Thymus (tissue), 11 donors: Measurements from ENCODE around the gene FUBP3. TPM values are rescaled to one million over a fixed set of nuclear protein-coding genes. Genes with fewer than 3 reads are reported as not detected.

Experiments used
- DNase-seq, 9 donors: peaks; one replicate each; pipeline ENCODE4 v3.0.0-alpha.2; 2013; ENCODE audit warnings: low spot score in 9 of 9, low read depth in 6 of 9, missing footprints in 1 of 9
- H3K27ac ChIP-seq, 2 donors: one replicate each; pipeline ENCODE4 v1.5.1; 2013; ENCODE audit warnings: control low read depth in 1 of 2, low read depth in 1 of 2, low read length in 1 of 2, mild to moderate bottlenecking in 1 of 2, moderate library complexity in 1 of 2
- H3K27me3 ChIP-seq, 2 donors: one replicate each; pipeline ENCODE4 v1.5.1; 2013; ENCODE audit warnings: low read length in 1 of 2; ENCODE audit not compliant: control insufficient read depth in 2 of 2, insufficient read depth in 1 of 2
- H3K36me3 ChIP-seq, 2 donors: one replicate each; pipeline ENCODE4 v1.5.1; 2013; ENCODE audit warnings: low read length in 1 of 2, mild to moderate bottlenecking in 1 of 2, moderate library complexity in 1 of 2; ENCODE audit not compliant: control insufficient read depth in 2 of 2, insufficient read depth in 2 of 2
- H3K4me1 ChIP-seq, 2 donors: one replicate each; pipeline ENCODE4 v1.5.1; 2013; ENCODE audit warnings: low read length in 2 of 2; ENCODE audit not compliant: control insufficient read depth in 2 of 2, insufficient read depth in 2 of 2
- H3K4me3 ChIP-seq, 2 donors: one replicate each; pipeline ENCODE4 v1.5.1; 2013; ENCODE audit warnings: low read length in 2 of 2, control low read depth in 1 of 2, mild to moderate bottlenecking in 1 of 2
- H3K9me3 ChIP-seq, 2 donors: one replicate each; pipeline ENCODE4 v1.5.1; 2013; ENCODE audit warnings: low read length in 1 of 2, mild to moderate bottlenecking in 1 of 2; ENCODE audit not compliant: control insufficient read depth in 2 of 2, insufficient read depth in 1 of 2
- WGBS: extraction: QIAGEN DNeasy Blood & Tissue Kit; methylation state at CpG from one replicate; pipeline ENCODE4 v1.1.7; 2013; 5-methylcytosine and 5-hydroxymethylcytosine counted together
- polyA plus RNA-seq: library from polyadenylated mRNA; stranded (reverse); fragments of 200-250 nt; gene quantifications from one replicate; pipeline ENCODE4 v1.2.3, GENCODE V29; 2013
- total RNA-seq: library from RNA; stranded (reverse); fragments of 120-200 nt; gene quantifications from one replicate; pipeline ENCODE4 v1.2.4, GENCODE V29; 2013
- donor health status: healthy.

Gene FUBP3
- total and polyA plus RNA-seq, 2 donors: 24.2 to 26.1 TPM

- WGBS: 94% methylated on average over 10 of the region's 10 CpGs
- Histone ChIP-seq H3K36me3 (peaks cover 77 to 81% of the 10 kb centered on the region in 2 donors), H3K27ac (no peak overlapping the region), H3K4me1 (no peaks in the 10 kb centered on the region), H3K4me3 (no peak overlapping the region), H3K27me3 (no peaks in the 10 kb centered on the region), H3K9me3 (no peaks in the 10 kb centered on the region)
- DNase-seq: no peak
Measured at GRCh38 chr9:130627051-130627450, 47.7 kb downstream of the FUBP3 start.

DNA sequence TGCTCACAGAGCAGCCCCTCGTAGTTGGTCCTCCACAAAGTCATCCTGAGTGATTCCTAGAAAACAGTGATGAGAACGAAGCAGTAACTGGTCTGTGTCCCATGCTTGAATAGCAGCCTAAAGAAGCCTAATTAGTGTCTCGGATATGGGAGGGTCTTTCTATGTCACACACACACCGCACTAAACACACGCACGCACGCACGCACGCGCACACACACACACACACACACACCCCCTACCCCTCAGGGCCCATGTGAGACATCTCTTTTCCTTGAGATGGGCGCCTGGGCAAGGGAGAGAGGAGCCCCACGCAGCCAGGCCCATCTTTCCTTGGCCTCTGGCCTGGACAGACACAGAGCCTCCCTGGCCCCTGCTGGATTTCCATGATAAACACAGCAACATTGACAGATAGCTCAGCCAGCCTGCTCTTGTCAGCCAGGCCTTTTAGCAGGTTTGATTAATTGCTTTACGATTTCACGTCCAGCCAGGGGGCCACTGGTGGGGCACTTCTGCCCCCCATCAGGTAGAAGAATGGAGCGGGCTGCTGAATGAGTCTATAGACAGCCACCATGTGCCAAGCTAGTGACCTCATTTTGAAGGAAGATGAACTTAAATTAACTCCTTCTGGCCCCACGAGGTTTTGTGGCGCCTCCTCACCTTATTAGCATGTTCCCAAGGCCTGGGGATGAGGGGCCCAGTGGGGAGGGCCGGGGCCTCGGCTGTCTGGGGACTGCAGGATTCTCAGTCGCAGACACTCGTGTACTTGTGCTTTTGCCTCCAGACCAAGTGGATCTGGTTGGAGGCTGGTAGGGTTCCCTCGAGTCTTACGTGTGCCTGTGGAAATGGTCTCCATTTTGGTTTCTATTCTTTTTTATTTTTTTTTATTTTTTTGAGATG lies 48.8 kb downstream of the FUBP3 start:
- H3K4me3 ChIP-seq: no peak overlapping the region
- WGBS: 98% methylated on average over 23 of the region's 23 CpGs
- H3K4me1 ChIP-seq: no peaks in the 10 kb centered on the region
- DNase-seq: no peak
- no peaks in the 10 kb centered on the region for H3K9me3 ChIP-seq
- H3K27ac ChIP-seq: no peak overlapping the region
- H3K27me3 ChIP-seq: no peaks in the 10 kb centered on the region
- peaks cover 82 to 92% of the 10 kb centered on the region in 2 donors for H3K36me3 ChIP-seq

DNA sequence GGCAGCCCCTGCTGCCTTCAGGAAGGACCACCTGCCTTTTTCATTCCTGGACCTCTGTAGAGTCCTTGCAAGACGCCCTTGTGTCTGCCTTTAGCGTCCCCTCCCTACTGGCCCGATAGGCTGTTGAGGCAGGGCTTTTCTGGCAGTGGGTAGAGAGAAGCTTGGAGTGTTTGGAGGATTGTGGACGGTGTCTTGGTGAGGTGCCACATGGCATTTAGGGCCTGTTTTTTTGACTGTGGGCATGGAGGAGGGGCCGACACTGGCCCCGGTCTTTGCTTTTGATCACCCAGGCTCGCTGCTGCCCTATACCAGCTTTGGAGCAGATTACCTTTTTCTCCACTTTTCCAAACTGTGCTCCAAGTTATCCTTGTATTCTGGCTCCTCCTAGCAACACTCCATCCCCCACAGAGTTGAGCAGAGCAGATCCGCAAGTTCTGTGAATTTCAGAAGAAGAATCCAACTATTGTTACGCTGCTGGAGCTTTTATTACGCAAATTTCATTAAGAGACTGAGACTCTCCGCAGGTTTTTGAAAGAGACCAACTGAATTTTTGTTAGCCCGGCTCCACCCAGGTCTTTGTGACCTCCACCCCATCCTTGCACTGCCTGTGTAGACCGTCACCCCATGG lies 50.2 kb downstream of the FUBP3 start:
- Histone ChIP-seq H3K4me3 (no peak overlapping the region), H3K27me3 (no peaks in the 10 kb centered on the region), H3K27ac (no peak overlapping the region), H3K36me3 (peaks cover 83 to 92% of the 10 kb centered on the region in 2 donors), H3K4me1 (no peaks in the 10 kb centered on the region), H3K9me3 (no peaks in the 10 kb centered on the region)
- DNase-seq: no peak
- 98% methylated on average over 13 of the region's 13 CpGs for WGBS

DNA sequence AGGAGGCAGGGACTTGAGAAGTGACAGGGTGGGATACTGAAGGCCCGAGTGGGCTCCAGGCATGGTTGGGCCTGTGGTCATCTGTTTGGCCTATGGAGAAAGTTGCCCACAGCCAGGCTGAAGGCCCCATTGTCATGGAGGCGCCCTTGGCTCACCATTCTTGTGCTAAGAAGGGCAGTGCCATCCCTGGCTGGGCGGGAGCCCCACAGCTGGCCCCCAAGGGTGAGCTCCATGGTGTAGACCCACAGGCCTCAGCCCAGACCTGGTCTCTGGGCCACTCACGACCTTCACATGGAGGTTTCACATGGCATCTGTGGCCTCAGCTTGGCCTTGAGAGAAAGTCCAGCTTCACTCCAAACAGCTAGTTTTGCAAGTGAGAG lies 50.7 kb downstream of the FUBP3 start:
- no peaks in the 10 kb centered on the region for H3K4me1 ChIP-seq
- WGBS: 97% methylated on average over 4 of the region's 4 CpGs
- peaks cover 86 to 92% of the 10 kb centered on the region in 2 donors for H3K36me3 ChIP-seq
- H3K9me3 ChIP-seq: no peaks in the 10 kb centered on the region
- H3K27me3 ChIP-seq: no peaks in the 10 kb centered on the region
- no peak for DNase-seq
- no peak overlapping the region for H3K4me3 ChIP-seq
- H3K27ac ChIP-seq: no peak overlapping the region

- no peaks in the 10 kb centered on the region for H3K27me3 ChIP-seq
- no peak for DNase-seq
Measured at GRCh38 chr9:130630506-130631330, 51.3 kb downstream of the FUBP3 start.

GRCh38 chr9:130631331-130632080 lies 52.1 kb downstream of the FUBP3 start:
- Histone ChIP-seq H3K4me1 (no peaks in the 10 kb centered on the region), H3K4me3 (no peak overlapping the region), H3K27ac (no peak overlapping the region), H3K36me3 (peaks cover 83 to 93% of the 10 kb centered on the region in 2 donors), H3K9me3 (no peaks in the 10 kb centered on the region), H3K27me3 (no peaks in the 10 kb centered on the region)
- DNase-seq: no peak
- WGBS: 98% methylated on average over 22 of the region's 22 CpGs

More at GRCh38 chr9:130630506-130631330, 51.3 kb downstream of the FUBP3 start:
- Histone ChIP-seq H3K27ac (no peak overlapping the region), H3K36me3 (peaks cover 83 to 93% of the 10 kb centered on the region in 2 donors), H3K9me3 (no peaks in the 10 kb centered on the region), H3K4me3 (no peak overlapping the region), H3K4me1 (no peaks in the 10 kb centered on the region)
- 96% methylated on average over 27 of the region's 27 CpGs for WGBS

DNA sequence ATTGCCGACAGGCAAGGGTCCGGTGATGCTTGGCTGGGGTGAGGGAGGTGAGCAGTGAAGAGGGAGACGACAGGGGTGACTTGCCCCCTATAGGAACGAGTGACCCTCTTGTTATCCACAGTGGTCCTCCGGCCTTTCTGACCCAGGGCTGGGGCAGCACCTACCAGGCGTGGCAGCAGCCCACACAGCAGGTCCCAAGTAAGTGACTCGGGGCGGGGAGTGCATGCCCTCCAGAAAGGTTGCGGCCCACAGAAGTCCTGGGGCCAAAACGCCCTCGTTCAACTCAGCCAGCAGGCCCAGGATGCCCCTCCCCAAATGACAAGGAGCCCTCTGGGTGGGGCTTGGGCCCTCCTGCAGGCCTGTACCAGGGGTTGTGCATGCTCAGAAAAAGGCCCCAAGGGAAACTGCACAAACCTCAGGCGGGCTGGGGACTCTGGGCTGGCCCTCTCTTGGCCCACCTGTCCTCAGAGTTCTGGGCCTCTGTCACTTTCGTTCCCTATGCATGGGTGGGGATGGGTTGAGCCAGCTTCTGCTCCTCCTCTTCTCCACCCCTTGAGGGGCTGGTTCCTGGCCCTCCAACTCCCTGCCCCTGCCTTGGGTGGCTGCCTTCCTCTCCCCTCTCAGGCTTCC lies 52.8 kb downstream of the FUBP3 start:
- no peaks in the 10 kb centered on the region for H3K9me3 ChIP-seq
- peaks cover 78 to 91% of the 10 kb centered on the region in 2 donors for H3K36me3 ChIP-seq
- 97% methylated on average over 13 of the region's 13 CpGs for WGBS
- no peaks in the 10 kb centered on the region for H3K4me1 ChIP-seq
- DNase-seq: no peak
- no peak overlapping the region for H3K4me3 ChIP-seq
- no peaks in the 10 kb centered on the region for H3K27me3 ChIP-seq
- H3K27ac ChIP-seq: no peak overlapping the region

DNA sequence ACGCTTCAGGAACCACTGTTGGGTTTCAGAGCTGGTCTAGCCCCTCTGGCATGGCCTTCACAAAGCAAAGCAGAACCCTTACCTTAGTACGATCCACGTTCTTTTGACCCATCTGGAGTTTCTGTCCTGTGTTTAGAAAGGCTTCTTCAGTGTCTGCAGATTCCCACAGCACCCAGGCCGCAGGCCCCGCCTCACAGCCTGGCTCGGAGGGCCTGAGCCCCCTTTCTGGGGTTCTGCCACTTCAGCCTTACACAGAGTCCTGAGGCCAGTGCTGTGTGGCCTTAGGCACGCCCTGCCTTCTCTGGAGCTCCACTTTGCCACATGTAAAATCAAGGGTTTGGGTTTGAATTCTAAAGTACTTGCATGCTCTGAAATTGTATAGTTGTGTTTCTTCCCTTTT lies 53.5 kb downstream of the FUBP3 start:
- Histone ChIP-seq H3K36me3 (peaks cover 72 to 86% of the 10 kb centered on the region in 2 donors), H3K4me3 (no peak overlapping the region), H3K4me1 (no peaks in the 10 kb centered on the region), H3K27me3 (no peaks in the 10 kb centered on the region), H3K27ac (no peak overlapping the region), H3K9me3 (no peaks in the 10 kb centered on the region)
- no peak for DNase-seq
- 97% methylated on average over 7 of the region's 7 CpGs for WGBS
